GM12801 (cell line): Measurements from ENCODE around the gene PARS2.

Source experiments
- TF ChIP-seq, protein P1 (sequence below): IDR thresholded peaks from one replicate; pipeline ENCODE4 v1.5.1; 2011; ENCODE audit warnings: control low read depth; ENCODE audit not compliant: insufficient read length; ENCODE audit errors: extremely low read depth

PARS2 gene

DNA sequence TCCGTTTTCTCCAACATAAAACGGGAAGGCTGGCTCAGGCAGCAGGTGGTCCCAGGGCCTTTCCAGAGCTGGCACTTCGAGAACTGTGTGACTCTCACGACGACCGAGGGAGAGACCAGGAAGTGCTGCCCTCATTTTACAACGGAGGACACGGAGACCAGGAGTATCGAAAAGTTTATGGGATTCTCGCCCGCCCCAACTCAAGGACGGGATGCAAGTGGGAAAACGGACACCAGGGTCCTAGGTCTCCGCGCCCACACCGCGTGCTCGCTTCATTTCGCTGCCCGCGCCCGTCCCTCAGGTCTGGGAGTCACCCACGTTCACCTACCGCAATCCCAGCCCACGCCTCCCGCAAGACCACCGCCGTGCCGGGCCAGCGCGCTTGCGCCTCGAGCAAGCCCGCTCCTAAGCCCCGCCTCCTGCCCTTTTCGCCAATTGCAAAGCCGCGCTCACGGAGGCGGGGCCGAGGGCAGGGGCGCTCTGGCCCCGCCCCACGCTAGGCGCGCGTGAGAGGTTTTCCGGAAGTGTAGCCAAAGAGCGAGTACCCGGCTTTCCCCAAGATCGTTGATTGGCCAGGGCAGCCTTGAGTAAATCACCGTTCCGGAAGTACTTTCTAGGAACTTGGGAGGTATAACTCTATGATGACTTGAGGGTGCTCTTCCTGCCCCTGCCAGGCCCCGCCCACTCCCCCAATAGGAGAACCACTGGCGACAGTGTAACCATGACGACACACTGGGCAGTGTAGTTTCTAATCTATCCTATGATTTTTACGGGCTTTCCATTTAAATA, at the start of gene PARS2:
TSS of gene PARS2 (minus strand) at position 391 of the 789 bp plus-strand sequence. CDS start 5,362 bp downstream, outside the sequence.
- TF ChIP-seq, protein P1, sequence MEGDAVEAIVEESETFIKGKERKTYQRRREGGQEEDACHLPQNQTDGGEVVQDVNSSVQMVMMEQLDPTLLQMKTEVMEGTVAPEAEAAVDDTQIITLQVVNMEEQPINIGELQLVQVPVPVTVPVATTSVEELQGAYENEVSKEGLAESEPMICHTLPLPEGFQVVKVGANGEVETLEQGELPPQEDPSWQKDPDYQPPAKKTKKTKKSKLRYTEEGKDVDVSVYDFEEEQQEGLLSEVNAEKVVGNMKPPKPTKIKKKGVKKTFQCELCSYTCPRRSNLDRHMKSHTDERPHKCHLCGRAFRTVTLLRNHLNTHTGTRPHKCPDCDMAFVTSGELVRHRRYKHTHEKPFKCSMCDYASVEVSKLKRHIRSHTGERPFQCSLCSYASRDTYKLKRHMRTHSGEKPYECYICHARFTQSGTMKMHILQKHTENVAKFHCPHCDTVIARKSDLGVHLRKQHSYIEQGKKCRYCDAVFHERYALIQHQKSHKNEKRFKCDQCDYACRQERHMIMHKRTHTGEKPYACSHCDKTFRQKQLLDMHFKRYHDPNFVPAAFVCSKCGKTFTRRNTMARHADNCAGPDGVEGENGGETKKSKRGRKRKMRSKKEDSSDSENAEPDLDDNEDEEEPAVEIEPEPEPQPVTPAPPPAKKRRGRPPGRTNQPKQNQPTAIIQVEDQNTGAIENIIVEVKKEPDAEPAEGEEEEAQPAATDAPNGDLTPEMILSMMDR, result no peak

DNA sequence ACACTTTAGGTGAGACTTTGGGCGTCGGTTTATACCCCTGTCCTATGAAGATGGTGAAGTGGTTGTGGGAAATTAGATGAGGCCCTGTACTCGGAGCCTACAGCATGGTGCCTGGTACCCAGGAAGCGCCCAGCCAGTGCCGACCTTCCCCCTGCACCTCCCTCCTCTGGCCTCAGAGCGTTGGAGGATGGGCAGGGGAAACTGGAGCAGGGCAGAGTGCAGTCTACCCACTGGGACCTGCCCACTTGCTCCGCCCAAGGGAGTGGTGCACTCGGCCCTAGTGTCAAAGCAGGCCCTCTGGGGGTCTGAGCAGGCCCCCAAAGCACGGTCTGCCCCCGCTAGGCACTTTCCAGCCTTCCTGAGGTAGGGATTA, 49.8 kb upstream of the PARS2 start:
- TF ChIP-seq, protein P1, result no peak

DNA sequence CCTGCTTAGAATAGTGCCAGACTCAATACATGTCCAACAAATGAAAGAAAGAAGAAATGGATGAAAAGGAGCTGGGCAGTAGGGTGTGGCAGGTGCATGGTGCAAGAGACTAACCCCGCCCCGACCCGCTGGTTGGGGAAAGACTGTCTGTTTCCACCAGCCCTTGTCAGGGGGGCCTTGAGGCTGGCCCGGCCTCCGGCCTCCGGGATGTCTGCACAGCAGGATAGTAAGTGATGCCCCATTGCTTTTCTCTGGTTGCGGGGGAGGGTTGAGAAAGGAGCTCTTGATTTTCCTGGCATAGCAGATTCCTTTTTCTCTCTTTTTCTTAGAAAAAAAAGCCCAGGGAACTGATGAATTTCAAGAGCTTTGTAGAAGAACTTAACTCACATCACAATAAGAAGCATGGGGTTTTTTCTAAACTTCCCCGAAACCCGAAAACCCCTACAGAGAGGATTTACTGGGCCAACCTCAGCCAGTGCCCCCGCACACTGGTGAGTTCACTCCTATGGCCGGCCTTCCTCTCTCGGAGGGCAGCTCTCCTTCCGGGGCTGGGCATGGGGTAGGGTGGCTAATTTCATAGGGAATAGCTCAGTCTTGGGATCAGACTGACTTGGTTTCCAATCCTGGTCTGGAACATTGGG, 49.3 kb upstream of the PARS2 start:
- TF ChIP-seq, protein P1, result no peak

DNA sequence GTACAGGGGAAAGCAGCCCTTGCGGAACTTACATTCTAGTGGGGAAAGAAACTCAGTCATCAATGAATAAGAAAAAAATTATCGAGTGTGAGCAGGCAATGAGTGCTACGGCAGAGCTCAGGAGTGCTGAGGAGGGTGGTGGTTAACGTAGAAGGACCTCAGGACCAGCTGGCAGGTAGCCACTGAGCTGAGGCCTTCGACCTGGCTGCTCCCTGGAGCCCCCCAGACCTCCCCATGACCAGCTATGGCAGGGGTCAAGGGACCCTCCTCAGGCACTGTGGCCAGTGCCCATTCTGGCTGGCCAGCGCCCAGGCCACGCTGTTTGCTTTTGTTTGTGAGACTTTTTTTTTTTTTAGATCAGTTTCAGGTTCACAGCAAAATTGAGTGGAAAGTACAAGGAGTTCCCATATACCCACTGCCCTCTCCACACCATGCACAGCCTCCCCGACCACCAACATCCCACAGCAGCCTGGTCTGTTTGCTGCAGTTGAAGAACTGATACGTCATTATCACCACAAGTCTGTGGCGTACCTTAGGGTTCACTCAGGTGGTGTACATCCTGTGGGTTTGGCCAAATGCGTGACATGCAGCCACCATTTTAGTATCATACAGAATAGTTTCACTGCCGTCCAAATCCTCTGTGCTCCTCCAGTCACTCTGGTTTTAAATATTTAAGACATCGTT, 48.6 kb upstream of the PARS2 start:
- TF ChIP-seq, protein P1, result no peak

DNA sequence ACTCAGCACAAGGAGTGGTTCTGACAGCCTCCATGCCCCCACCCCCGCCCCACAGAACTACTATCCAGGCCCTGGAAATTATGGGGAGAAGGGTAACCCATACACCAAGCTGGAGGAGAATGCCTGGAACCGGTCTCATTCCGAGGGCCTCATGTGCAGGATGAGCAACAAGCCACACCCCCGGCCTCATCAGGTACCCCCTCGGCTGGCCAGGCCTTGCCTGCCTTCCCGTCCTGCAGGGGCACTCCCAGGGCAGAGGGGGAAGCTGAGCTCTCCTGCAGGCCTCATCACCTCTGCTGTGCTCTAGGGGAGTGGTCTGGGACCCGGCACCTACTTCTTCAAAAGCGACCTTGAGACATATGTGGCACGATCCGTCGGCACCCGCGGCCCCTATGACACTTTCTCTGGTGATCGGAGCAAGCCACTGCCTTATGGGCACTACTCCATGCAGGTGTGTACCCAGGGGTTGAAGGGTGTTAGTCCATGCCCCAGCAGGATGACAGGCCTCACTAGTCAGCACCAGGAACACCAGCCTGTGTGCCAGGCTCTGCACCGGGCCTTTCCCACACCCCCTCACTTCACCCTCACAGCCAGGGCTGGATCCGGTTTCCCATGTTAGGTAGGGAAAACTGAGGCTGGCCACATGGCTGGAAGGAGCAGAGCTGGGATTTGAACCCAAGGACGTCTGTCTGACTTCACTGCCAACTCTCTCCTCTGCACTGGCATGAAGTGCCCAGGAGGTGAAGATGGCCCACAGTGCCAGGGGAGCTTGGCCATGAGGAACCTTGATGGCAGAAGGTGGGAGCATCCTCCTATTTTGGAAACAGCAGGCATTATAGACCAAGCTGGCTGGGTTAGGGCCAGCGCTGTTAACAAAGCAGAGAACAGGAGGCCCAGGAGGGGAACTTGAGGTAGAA, 47.7 kb upstream of the PARS2 start:
- TF ChIP-seq, protein P1, result no peak

DNA sequence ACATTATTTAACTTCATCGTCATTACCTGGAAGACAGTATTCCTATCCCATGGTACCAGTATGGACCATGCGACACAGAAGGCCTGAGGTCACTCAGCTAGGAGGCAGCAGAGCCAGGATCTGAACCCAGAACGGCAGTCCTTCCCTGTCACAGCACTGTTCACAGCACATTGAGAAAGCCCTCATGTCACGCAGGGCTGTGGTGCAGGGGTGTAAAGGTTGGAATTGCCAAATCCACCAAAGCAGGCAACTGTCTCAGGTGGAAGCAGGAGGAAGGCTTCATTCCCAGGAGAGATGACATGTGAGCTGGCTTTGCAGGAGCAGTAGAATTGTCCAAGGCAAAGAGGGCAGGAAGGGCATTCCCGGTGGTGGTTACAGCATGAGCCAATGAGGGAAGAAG, 46.7 kb upstream of the PARS2 start:
- TF ChIP-seq, protein P1, result no peak
